Breast epithelium (tissue), 4 donors: ENCODE results near the gene JAKMIP2. TPM values are rescaled to one million over a fixed set of nuclear protein-coding genes. Genes with fewer than 3 reads are reported as not detected.

ENCODE experiments used
- DNase-seq, 2 donors: peaks; one replicate each; pipeline ENCODE4 v3.0.0-alpha.2; 2019; ENCODE audit warnings: low spot score in 2 of 2
- H3K27ac ChIP-seq, 2 donors: fragments of 200-600 bp; sonication (generic) in 1 of 2; one replicate each; pipeline ENCODE4 v1.5.1; 2016 to 2019; ENCODE audit warnings: mild to moderate bottlenecking in 1 of 2
- H3K27me3 ChIP-seq, 2 donors: fragments of 200-600 bp; sonication (generic) in 1 of 2; one replicate each; pipeline versions ENCODE4 v1.5.1 to v1.6.0; 2017 to 2019; ENCODE audit warnings: control low read depth in 1 of 2, mild to moderate bottlenecking in 1 of 2
- H3K36me3 ChIP-seq: fragments of 200-600 bp; one replicate; pipeline ENCODE4 v1.5.1; 2019
- H3K4me1 ChIP-seq, 2 donors: fragments of 200-600 bp; sonication (generic); one replicate each; pipeline ENCODE4 v1.5.1; 2016 to 2019; ENCODE audit warnings: control low read depth in 1 of 2
- H3K4me3 ChIP-seq, 3 donors: fragments of 200-600 bp; sonication (generic); 1 replicate in 2 of 3; 2 replicates in 1 of 3; pipeline ENCODE4 v1.5.1; 2016 to 2019; ENCODE audit warnings: mild to moderate bottlenecking in 3 of 3, moderate library complexity in 2 of 3
- H3K9me3 ChIP-seq, 2 donors: fragments of 200-600 bp; sonication (generic) in 1 of 2; one replicate each; pipeline ENCODE4 v1.5.1; 2016 to 2019; ENCODE audit warnings: control low read depth in 1 of 2
- POLR2A ChIP-seq: fragments of 450-650 bp; IDR thresholded peaks from one replicate; pipeline ENCODE4 v1.6.1; 2016; ENCODE audit warnings: antibody characterized with exemption, mild to moderate bottlenecking, moderate library complexity
- POLR2AphosphoS5 ChIP-seq, 3 donors: sonication (generic); formaldehyde crosslinking; IDR thresholded peaks; one replicate each; pipeline ENCODE4 v1.6.1; 2017; ENCODE audit warnings: antibody characterized with exemption in 3 of 3
- intact Hi-C: fragments of 100-400 bp; cut with DNase I; formaldehyde crosslinking; loops from one replicate; pipeline ENCODE4 v1.15.1; 2023; ENCODE audit warnings: low total_unique reads
- total RNA-seq, 3 donors: library from RNA; depleted of rRNA; stranded (reverse); fragments of >200 nt; gene quantifications; one replicate each; pipeline ENCODE4 v1.1.0, GENCODE V29; 2016
- TF ChIP-seq, protein P1 (sequence below), 3 donors: fragments of 450-650 bp; IDR thresholded peaks; one replicate each; pipeline ENCODE4 v1.5.1; 2016 to 2017; ENCODE audit warnings: antibody characterized with exemption in 3 of 3, mild to moderate bottlenecking in 3 of 3, moderate library complexity in 3 of 3

The JAKMIP2 gene
- total RNA-seq, 3 donors from 2014 or later: under 0.01 to 0.73 (median 0.64) TPM

DNA sequence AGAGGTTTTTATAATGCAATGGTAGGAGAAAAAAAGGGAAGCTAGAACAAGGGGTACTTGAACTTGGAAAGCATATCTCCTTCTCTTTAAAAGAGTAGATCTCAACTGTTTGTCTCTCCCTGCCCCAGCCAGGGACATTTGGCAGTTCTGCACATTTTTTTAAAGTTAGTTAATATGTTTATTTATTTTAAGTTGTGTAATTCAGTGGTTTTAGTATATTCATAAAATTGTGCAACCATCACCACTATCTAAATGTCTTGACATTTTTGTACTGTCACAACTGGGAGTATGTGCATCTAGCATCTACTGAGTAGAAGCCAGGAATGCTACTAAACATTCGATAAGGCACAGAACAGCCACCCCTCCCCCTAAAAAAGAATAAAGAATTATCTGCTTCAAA lies 169.2 kb downstream of the JAKMIP2 start:
- DNase-seq: no peak
- Histone ChIP-seq H3K4me1 (no peaks in the 10 kb centered on the region), H3K27ac (no peak overlapping the region), H3K36me3 (no peaks in the 10 kb centered on the region), H3K27me3 (no peaks in the 10 kb centered on the region), H3K9me3 (no peaks in the 10 kb centered on the region), H3K4me3 (no peak overlapping the region)
- intact Hi-C loops: loop anchor here (5.0 kb wide), 1 partner anchor 1221 kb away; no protein-coding TSS in a partner anchor
- TF ChIP-seq, protein P1, sequence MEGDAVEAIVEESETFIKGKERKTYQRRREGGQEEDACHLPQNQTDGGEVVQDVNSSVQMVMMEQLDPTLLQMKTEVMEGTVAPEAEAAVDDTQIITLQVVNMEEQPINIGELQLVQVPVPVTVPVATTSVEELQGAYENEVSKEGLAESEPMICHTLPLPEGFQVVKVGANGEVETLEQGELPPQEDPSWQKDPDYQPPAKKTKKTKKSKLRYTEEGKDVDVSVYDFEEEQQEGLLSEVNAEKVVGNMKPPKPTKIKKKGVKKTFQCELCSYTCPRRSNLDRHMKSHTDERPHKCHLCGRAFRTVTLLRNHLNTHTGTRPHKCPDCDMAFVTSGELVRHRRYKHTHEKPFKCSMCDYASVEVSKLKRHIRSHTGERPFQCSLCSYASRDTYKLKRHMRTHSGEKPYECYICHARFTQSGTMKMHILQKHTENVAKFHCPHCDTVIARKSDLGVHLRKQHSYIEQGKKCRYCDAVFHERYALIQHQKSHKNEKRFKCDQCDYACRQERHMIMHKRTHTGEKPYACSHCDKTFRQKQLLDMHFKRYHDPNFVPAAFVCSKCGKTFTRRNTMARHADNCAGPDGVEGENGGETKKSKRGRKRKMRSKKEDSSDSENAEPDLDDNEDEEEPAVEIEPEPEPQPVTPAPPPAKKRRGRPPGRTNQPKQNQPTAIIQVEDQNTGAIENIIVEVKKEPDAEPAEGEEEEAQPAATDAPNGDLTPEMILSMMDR (IDR thresholded peaks at IDR 0.05): no peak
- no peak for TF ChIP-seq POLR2A
- TF ChIP-seq POLR2AphosphoS5 (IDR thresholded peaks at IDR 0.05): no peak

DNA sequence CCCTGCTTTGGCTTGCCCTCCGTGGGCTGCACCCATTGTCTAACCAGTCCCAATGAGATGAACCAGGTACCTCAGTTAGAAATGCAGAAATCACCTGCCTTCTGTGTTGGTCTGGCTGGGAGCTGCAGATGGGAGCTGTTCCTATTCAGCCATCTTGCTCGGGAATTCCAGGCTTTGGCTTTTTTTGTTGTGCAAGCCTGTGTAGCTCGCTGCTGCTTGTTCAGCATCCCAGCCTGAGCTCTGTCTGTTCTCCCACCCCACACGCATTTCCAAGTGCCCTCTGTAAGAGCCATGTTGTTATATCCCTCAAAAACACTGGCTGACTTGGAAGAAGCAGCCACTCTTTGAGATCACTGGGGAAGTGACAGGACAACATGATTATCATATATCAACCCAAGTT lies 171.0 kb downstream of the JAKMIP2 start:
- Histone ChIP-seq H3K4me1 (no peaks in the 10 kb centered on the region), H3K27ac (no peak overlapping the region), H3K36me3 (no peaks in the 10 kb centered on the region), H3K27me3 (no peaks in the 10 kb centered on the region), H3K9me3 (no peaks in the 10 kb centered on the region), H3K4me3 (no peak overlapping the region)
- intact Hi-C loops: loop anchor here (5.0 kb wide), 1 partner anchor 1219 kb away; no protein-coding TSS in a partner anchor
- DNase-seq: no peak
- TF ChIP-seq POLR2A: no peak
- TF ChIP-seq POLR2AphosphoS5 (IDR thresholded peaks at IDR 0.05): no peak
- TF ChIP-seq, protein P1 (IDR thresholded peaks at IDR 0.05): no peak

GRCh38 chr5:147610798-147611197 lies 171.7 kb downstream of the JAKMIP2 start:
- Histone ChIP-seq H3K4me1 (no peaks in the 10 kb centered on the region), H3K36me3 (no peaks in the 10 kb centered on the region), H3K27me3 (no peaks in the 10 kb centered on the region), H3K4me3 (no peak overlapping the region), H3K9me3 (no peaks in the 10 kb centered on the region), H3K27ac (no peak overlapping the region)
- intact Hi-C loops: loop anchor here (5.0 kb wide), 1 partner anchor 1218 kb away; no protein-coding TSS in a partner anchor
- TF ChIP-seq POLR2AphosphoS5 (IDR thresholded peaks at IDR 0.05) (no peak), POLR2A (no peak)
- TF ChIP-seq, protein P1 (IDR thresholded peaks at IDR 0.05): no peak
- no peak for DNase-seq

DNA sequence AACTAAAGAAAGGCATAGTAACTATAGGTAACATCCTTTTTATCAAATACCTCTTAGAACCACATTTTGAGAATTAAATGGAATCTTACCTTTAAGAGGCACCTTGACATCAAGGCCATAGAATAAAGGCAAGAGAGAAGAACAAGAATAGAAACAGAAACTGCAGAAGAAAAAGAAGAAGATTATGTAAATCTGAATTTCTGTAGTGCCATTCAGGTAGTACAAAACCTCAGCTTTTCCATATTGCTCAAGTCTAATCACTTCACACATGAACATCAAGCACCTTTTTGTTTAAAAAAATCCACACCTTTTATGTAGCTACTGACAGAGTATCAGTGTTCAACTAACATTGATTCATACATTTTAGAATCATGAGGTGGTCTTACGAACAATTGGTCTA lies 180.9 kb downstream of the JAKMIP2 start:
- Histone ChIP-seq H3K27me3 (no peaks in the 10 kb centered on the region), H3K4me3 (no peak overlapping the region), H3K4me1 (no peaks in the 10 kb centered on the region), H3K9me3 (no peaks in the 10 kb centered on the region), H3K36me3 (no peaks in the 10 kb centered on the region), H3K27ac (no peak overlapping the region)
- TF ChIP-seq POLR2A (no peak), POLR2AphosphoS5 (IDR thresholded peaks at IDR 0.05) (no peak)
- TF ChIP-seq, protein P1 (IDR thresholded peaks at IDR 0.05): no peak
- DNase-seq: no peak
- intact Hi-C loops: no loop called here

- DNase-seq: no peak
- TF ChIP-seq POLR2A: no peak
- TF ChIP-seq POLR2AphosphoS5 (IDR thresholded peaks at IDR 0.05): no peak
- H3K4me3 ChIP-seq: no peak overlapping the region
- H3K9me3 ChIP-seq: no peaks in the 10 kb centered on the region
- H3K4me1 ChIP-seq: no peaks in the 10 kb centered on the region
- intact Hi-C loops: no loop called here
- H3K27me3 ChIP-seq: no peaks in the 10 kb centered on the region
- H3K36me3 ChIP-seq: no peaks in the 10 kb centered on the region
- H3K27ac ChIP-seq: no peak overlapping the region
Measured at GRCh38 chr5:147591120-147591519, 191.4 kb downstream of the JAKMIP2 start.

GRCh38 chr5:147590096-147590495 lies 192.4 kb downstream of the JAKMIP2 start:
- Histone ChIP-seq H3K4me1 (no peaks in the 10 kb centered on the region), H3K4me3 (no peak overlapping the region), H3K9me3 (no peaks in the 10 kb centered on the region), H3K27ac (no peak overlapping the region), H3K36me3 (no peaks in the 10 kb centered on the region), H3K27me3 (no peaks in the 10 kb centered on the region)
- TF ChIP-seq POLR2AphosphoS5 (IDR thresholded peaks at IDR 0.05) (no peak), POLR2A (no peak)
- TF ChIP-seq, protein P1 (IDR thresholded peaks at IDR 0.05): no peak
- DNase-seq: no peak
- intact Hi-C loops: no loop called here
